ENCODE results near the gene GALT.

Gene GALT

DNA sequence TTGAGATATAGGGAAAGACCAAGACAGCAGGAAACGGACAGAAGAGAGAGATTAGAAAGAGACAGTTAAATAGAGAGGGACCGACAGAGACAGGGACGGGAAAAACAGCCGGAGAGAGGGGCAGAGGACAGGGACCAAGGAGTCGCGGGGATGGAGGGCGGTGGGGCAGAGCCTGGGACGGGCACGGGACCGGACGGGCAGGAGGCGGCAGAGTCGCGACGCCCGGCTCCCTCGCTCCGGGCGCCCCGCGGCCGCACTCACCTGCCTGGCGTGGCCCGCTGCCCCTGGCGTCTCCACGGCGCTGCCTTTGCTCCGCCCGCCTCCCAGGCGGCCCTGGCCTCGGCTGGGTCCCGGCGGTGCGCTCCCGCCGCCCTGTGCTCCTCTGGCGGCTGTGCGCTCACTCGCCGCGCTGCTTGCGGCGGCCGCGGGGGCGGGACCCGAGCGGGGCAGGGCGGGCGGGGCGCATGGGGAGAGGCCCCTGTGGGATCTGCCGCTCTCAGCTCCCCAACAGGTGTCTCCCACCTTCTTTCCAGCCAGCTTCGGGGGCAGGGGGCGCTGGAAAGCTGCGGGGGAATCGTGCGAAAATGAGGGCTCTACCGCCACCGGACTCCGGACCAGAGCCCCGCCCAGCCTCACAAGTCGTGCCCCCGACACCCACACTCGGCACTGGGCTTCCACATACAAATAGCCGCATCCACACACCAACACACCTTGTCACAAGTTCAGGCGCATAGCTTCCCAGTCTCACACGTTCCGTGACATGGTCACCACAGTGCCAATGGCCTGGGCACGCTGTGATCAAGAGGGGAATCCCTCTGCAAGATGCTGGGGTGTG, 17.6 kb upstream of the GALT start, which contains the start of gene ARID3C:
Gene ARID3C, minus strand, starts transcription at position 411 of the 835 bp plus-strand sequence. CDS start 1,052 bp downstream, outside the sequence.
- Histone ChIP-seq H3K4me3 (ENCODE audit: low read length) (peak within 1 kb of the TSS; percentile 10; the same call in 1 of the 2 replicates), H3K36me3 (ENCODE audit: control insufficient read depth, insufficient read depth, low read length) (no peaks in the 10 kb centered on the region), H3K27ac (ENCODE audit: low read length) (no peak within 1 kb of the TSS), H3K4me1 (ENCODE audit: control insufficient read depth, insufficient read depth, low read length) (no peaks in the 10 kb centered on the region), H3K9me3 (ENCODE audit: control insufficient read depth, insufficient read depth, low read length) (no peaks in the 10 kb centered on the region), H3K27me3 (ENCODE audit: control insufficient read depth, insufficient read depth, low read length) (peaks cover 64% of the 10 kb centered on the region)
- WGBS (ENCODE audit: insufficient coverage, insufficient read length), result no CpG with 5 or more reads among the region's 69 CpGs
- DNase-seq (ENCODE audit: low read depth, low spot score), result no peak

DNA sequence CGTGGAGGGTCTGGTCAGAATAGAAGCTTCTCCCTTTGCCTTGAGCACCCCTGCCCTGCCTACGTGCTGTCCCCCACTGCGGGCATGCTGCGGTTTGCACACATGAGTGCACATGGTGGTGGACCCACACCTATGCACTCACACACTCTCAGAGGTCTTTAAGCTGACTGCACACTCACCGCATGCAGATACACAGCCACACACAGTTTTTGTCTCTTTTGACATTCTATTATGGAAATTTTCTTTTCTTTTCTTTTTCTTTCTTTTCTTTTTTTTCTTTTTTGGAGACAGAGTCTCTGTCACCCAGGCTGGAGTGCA, 17.0 kb upstream of the GALT start:
- peaks cover 60% of the 10 kb centered on the region for H3K27me3 ChIP-seq (ENCODE audit: control insufficient read depth, insufficient read depth, low read length)
- no peaks in the 10 kb centered on the region for H3K4me1 ChIP-seq (ENCODE audit: control insufficient read depth, insufficient read depth, low read length)
- no CpG with 5 or more reads among the region's 5 CpGs for WGBS (ENCODE audit: insufficient coverage, insufficient read length)
- DNase-seq (ENCODE audit: low read depth, low spot score), result no peak
- no peaks in the 10 kb centered on the region for H3K9me3 ChIP-seq (ENCODE audit: control insufficient read depth, insufficient read depth, low read length)
- no peak overlapping the region for H3K4me3 ChIP-seq (ENCODE audit: low read length)
- no peak overlapping the region for H3K27ac ChIP-seq (ENCODE audit: low read length)
- no peaks in the 10 kb centered on the region for H3K36me3 ChIP-seq (ENCODE audit: control insufficient read depth, insufficient read depth, low read length)

DNA sequence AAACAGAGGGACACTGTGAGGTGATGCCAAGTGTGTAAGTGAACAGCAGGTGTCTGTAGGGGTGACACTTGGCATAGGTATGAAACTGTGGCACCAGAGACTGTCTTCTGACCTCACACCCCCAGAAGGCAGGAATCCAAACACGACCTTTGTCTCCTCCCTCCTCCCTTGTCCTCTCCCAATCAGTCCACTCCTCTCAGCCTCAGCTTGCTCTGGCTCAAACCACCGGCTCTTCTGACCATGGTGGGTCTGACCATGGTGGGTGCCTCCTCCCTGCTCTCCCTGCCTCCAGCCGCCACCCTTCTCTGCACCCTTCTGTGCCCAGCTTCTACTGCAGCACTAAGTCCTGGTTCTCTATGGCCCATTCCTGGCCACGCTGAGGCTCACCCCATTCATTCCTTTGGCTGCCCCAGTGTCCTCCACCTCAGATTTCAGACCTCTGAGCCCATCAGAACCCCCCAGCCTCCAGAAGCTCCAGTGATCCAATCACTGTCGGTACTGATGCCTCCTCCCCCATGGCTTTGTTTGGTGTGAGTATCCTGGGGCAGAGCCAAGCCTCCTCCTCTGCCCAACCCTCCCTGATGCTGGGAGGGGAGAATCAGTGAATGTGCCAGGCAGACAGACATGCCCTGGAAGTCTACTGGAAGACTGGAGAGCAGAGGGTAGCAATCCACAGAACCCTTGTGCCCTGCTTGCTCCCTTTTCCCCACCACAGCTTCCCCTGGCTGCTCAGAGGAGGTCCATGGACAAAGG, 15.9 kb upstream of the GALT start:
- no peaks in the 10 kb centered on the region for H3K9me3 ChIP-seq (ENCODE audit: control insufficient read depth, insufficient read depth, low read length)
- DNase-seq (ENCODE audit: low read depth, low spot score), result no peak
- H3K4me1 ChIP-seq (ENCODE audit: control insufficient read depth, insufficient read depth, low read length), result no peaks in the 10 kb centered on the region
- H3K36me3 ChIP-seq (ENCODE audit: control insufficient read depth, insufficient read depth, low read length), result peaks cover 5% of the 10 kb centered on the region
- peaks cover 51% of the 10 kb centered on the region for H3K27me3 ChIP-seq (ENCODE audit: control insufficient read depth, insufficient read depth, low read length)
- no peak overlapping the region for H3K4me3 ChIP-seq (ENCODE audit: low read length)
- WGBS (ENCODE audit: insufficient coverage, insufficient read length), result no CpG with 5 or more reads among the region's 5 CpGs
- no peak overlapping the region for H3K27ac ChIP-seq (ENCODE audit: low read length)

DNA sequence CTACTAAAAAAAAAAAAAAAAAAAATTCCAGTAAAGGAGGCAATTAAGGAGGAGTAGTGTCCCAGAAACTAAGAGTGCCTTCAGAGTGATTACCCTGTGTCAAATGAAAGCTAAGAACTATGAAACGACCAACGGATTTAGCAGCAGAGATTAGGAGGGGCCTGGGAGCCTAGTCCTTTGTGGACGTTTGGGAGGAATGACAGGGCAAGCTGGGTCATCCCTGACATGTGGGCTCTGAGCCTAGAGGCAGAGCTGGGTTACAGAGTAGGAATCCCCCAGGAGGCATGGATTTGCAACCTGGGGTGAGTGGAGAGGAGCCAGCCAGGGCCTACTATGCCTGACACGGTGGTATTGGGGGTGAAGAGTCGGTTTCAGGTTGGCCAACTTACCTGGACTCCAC, 13.3 kb upstream of the GALT start:
- peaks cover 7% of the 10 kb centered on the region for H3K36me3 ChIP-seq (ENCODE audit: control insufficient read depth, insufficient read depth, low read length)
- H3K9me3 ChIP-seq (ENCODE audit: control insufficient read depth, insufficient read depth, low read length), result no peaks in the 10 kb centered on the region
- no peak overlapping the region for H3K27ac ChIP-seq (ENCODE audit: low read length)
- peaks cover 27% of the 10 kb centered on the region for H3K27me3 ChIP-seq (ENCODE audit: control insufficient read depth, insufficient read depth, low read length)
- no peak overlapping the region for H3K4me3 ChIP-seq (ENCODE audit: low read length)
- no peak for DNase-seq (ENCODE audit: low read depth, low spot score)
- no CpG with 5 or more reads among the region's 5 CpGs for WGBS (ENCODE audit: insufficient coverage, insufficient read length)
- H3K4me1 ChIP-seq (ENCODE audit: control insufficient read depth, insufficient read depth, low read length), result no peaks in the 10 kb centered on the region; the same call in 1 of the 2 replicates

DNA sequence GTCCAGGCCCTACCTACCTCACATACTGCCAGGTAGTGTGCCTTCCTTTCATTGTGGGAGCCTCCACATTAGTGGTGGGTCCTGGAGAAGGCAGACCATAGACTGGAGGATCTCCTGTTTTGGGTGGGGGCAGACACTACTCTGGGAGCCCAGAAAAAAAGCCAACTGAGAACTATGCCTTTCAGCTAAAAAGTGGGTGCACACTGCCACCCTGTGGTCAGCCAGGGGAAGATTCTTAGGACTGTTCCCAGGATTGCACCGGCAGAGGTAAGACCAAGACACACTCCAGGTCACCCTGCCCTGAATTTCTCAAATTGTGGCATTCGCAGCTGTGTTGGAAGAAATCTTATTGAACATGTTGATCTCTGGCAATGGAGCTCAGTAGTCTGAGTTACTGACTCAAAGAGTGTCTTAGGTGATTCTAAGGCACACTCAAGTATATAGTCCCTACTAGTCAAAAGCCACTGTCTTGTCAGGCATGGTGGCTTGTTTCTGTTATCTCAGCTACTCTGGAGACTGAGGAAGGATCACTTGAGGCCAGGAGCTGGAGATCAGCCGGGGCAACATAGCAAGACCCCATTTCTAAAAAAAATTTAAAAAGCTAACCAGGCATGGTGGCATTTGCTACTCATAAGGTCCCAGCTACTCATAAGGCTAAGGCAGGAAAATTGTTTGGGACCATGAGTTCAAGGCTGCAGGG, 12.5 kb upstream of the GALT start:
- Histone ChIP-seq H3K27me3 (ENCODE audit: control insufficient read depth, insufficient read depth, low read length) (peaks cover 21% of the 10 kb centered on the region), H3K9me3 (ENCODE audit: control insufficient read depth, insufficient read depth, low read length) (no peaks in the 10 kb centered on the region), H3K4me3 (ENCODE audit: low read length) (no peak overlapping the region), H3K36me3 (ENCODE audit: control insufficient read depth, insufficient read depth, low read length) (peaks cover 7% of the 10 kb centered on the region), H3K4me1 (ENCODE audit: control insufficient read depth, insufficient read depth, low read length) (no peaks in the 10 kb centered on the region; the same call in 1 of the 2 replicates), H3K27ac (ENCODE audit: low read length) (no peak overlapping the region)
- no peak for DNase-seq (ENCODE audit: low read depth, low spot score)
- no CpG with 5 or more reads among the region's 3 CpGs for WGBS (ENCODE audit: insufficient coverage, insufficient read length)

DNA sequence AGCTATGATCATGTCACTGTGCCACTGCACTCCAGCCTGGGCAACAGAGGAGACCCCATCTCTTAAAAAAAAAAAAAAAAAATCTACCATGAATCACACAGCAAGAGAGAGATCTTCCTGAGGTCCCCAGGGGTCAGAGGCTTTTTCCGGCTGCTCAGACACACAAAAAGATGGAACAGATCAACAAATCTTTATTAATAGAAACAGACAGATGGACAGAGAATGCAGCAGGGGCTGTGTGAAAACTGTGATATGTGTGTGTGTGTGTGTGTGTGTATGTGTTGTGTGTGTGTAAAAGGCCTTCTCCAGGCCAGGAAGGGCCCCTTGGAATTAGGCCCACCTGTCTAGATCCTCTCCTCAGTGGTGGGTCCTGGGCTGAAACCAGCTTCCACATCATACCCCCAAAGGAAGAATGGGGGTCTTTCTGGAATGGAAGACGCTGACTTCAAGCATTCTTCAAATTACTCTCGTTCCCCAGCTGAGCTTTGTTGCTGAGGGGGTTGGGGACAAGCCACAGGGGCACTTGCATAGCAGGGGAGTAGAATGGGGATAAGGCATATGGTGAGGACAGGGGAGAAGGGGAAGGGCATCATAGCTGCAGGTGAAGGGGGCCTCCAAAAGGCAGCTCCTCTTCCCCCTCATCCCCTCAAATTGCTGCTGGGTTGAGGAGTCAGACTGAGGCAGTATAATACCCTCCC, 11.8 kb upstream of the GALT start:
- WGBS (ENCODE audit: insufficient coverage, insufficient read length), result no CpG with 5 or more reads among the region's 3 CpGs
- H3K36me3 ChIP-seq (ENCODE audit: control insufficient read depth, insufficient read depth, low read length), result peaks cover 7% of the 10 kb centered on the region
- H3K9me3 ChIP-seq (ENCODE audit: control insufficient read depth, insufficient read depth, low read length), result no peaks in the 10 kb centered on the region
- peaks cover 15% of the 10 kb centered on the region for H3K27me3 ChIP-seq (ENCODE audit: control insufficient read depth, insufficient read depth, low read length)
- H3K4me3 ChIP-seq (ENCODE audit: low read length), result no peak overlapping the region
- no peaks in the 10 kb centered on the region; the same call in 1 of the 2 replicates for H3K4me1 ChIP-seq (ENCODE audit: control insufficient read depth, insufficient read depth, low read length)
- no peak for DNase-seq (ENCODE audit: low read depth, low spot score)
- H3K27ac ChIP-seq (ENCODE audit: low read length), result no peak overlapping the region

DNA sequence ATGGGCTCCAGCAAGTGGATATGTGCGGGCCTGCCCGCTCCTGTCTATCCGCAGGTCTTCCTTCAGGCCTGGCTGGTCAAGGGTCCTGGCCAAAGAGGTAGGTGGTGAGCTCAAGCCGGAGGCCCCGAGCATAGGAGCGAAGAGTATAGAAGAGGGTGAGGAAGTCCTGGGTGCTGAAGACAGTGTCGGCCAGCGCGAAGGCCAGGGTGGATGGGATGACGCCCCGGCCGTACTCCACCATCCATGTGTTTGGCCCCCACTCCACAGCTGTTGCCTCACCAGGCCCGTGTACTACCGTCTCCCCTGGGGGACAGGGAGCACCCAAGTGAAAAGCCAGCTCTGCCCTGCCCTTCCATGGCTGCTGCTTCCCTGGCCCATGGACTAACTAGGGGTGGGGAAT, 10.9 kb upstream of the GALT start:
- Histone ChIP-seq H3K9me3 (ENCODE audit: control insufficient read depth, insufficient read depth, low read length) (no peaks in the 10 kb centered on the region), H3K36me3 (ENCODE audit: control insufficient read depth, insufficient read depth, low read length) (peaks cover 7% of the 10 kb centered on the region), H3K27ac (ENCODE audit: low read length) (no peak overlapping the region), H3K4me3 (ENCODE audit: low read length) (no peak overlapping the region), H3K4me1 (ENCODE audit: control insufficient read depth, insufficient read depth, low read length) (no peaks in the 10 kb centered on the region; the same call in 1 of the 2 replicates), H3K27me3 (ENCODE audit: control insufficient read depth, insufficient read depth, low read length) (peaks cover 7% of the 10 kb centered on the region; the same call in 1 of the 2 replicates)
- DNase-seq (ENCODE audit: low read depth, low spot score), result no peak
- no CpG with 5 or more reads among the region's 14 CpGs for WGBS (ENCODE audit: insufficient coverage, insufficient read length)

DNA sequence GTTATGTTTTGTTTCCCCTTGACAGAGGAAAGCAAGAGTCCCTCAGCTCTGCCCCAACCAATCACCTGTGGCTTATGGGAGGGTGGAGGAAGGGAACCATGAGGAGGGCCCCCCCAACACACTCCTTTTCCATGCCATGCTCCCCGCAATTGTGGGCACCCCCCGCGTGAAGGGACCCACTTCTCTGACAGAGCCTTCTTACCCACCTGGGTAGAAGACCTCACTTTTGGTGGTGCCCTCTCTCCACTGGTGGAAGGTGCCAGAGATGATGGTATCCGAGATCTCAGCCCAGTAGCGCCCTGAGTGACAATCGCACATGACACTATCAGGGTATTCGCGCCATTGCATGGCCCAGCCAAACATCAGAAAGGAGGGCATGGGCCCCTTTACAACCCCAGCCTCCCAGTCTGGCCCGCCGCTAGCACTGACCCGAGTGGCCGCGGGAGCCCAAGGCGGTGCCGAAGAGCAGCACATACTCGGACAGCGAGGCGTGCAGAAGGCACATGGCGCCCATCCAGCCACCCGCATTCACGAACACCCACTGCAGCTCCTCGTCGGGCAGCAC, 9.6 kb upstream of the GALT start:
- H3K4me1 ChIP-seq (ENCODE audit: control insufficient read depth, insufficient read depth, low read length), result no peaks in the 10 kb centered on the region; the same call in 1 of the 2 replicates
- no CpG with 5 or more reads among the region's 23 CpGs for WGBS (ENCODE audit: insufficient coverage, insufficient read length)
- H3K4me3 ChIP-seq (ENCODE audit: low read length), result peak overlapping the region; percentile 76
- H3K27me3 ChIP-seq (ENCODE audit: control insufficient read depth, insufficient read depth, low read length), result no peaks in the 10 kb centered on the region; the same call in 1 of the 2 replicates
- H3K36me3 ChIP-seq (ENCODE audit: control insufficient read depth, insufficient read depth, low read length), result peaks cover 7% of the 10 kb centered on the region
- H3K27ac ChIP-seq (ENCODE audit: low read length), result no peak overlapping the region
- H3K9me3 ChIP-seq (ENCODE audit: control insufficient read depth, insufficient read depth, low read length), result no peaks in the 10 kb centered on the region
- DNase-seq (ENCODE audit: low read depth, low spot score), result no peak

DNA sequence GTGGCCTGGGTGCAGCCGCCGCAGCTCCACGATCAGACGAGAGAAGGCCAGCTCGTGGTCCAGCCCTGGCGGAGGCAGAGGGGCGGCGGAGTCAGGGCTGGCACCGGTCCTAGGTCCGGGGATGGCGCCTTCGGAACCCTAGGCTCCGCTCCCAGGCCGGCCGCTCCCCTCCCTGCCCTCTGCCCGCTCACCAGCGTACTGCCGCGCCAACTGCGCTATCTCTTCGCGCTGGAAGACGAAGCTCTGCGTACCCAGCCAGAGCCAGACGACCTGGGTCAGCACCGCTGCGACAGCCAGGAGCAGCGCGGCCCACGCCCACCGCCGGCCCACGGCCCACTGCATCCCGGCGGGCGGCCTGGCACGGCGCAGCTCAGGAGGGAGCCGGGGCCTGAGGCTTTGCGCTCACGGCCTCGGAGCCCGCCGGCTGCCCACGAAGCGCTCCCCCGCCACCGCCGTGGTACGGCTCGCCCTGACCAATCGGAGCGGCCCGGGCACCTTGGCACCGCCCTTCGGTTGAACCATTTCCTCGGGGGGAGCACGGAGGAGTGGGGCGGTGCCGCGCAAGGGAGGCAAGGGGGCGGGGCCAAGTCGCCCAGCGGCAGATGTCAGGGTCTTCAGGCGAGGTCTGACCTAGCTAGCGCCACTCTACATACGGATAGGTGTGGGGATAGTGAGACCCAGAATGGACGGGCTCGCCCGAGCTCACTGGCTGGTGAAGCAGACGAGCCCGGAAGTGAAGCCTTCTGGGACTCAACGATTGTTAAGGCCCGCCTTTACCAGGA, 8.9 kb upstream of the GALT start, which contains the start of gene SIGMAR1:
Gene SIGMAR1, minus strand, starts transcription at position 432 of the 782 bp plus-strand sequence. Its CDS starts 90 bp downstream, at position 342.
- no peaks in the 10 kb centered on the region; the same call in 1 of the 2 replicates for H3K4me1 ChIP-seq (ENCODE audit: control insufficient read depth, insufficient read depth, low read length)
- H3K27ac ChIP-seq (ENCODE audit: low read length), result no peak within 1 kb of the TSS
- no peaks in the 10 kb centered on the region; the same call in 1 of the 2 replicates for H3K27me3 ChIP-seq (ENCODE audit: control insufficient read depth, insufficient read depth, low read length)
- no peaks in the 10 kb centered on the region for H3K9me3 ChIP-seq (ENCODE audit: control insufficient read depth, insufficient read depth, low read length)
- DNase-seq (ENCODE audit: low read depth, low spot score), result peak; percentile 86
- peak within 1 kb of the TSS; percentile 76 for H3K4me3 ChIP-seq (ENCODE audit: low read length)
- peaks cover 7% of the 10 kb centered on the region for H3K36me3 ChIP-seq (ENCODE audit: control insufficient read depth, insufficient read depth, low read length)
- no CpG with 5 or more reads among the region's 74 CpGs for WGBS (ENCODE audit: insufficient coverage, insufficient read length)
